Parathyroid adenoma (tissue), 2 donors: ENCODE measurements around the gene IKBKG.

Source experiments
- H2AFZ ChIP-seq: fragments of 300-600 bp; sonication (generic); one replicate; pipeline ENCODE4 v1.7.0; 2017; ENCODE audit warnings: antibody characterized with exemption, mild to moderate bottlenecking
- H3K27ac ChIP-seq: fragments of 300-600 bp; sonication (generic); one replicate; pipeline ENCODE4 v1.7.0; 2017
- H3K27me3 ChIP-seq: fragments of 300-600 bp; sonication (generic); one replicate; pipeline ENCODE4 v1.7.0; 2017; ENCODE audit warnings: low read length; ENCODE audit not compliant: control insufficient read depth, insufficient read depth
- H3K36me3 ChIP-seq: fragments of 300-600 bp; sonication (generic); one replicate; pipeline ENCODE4 v1.7.0; 2017; ENCODE audit warnings: low read length; ENCODE audit not compliant: control insufficient read depth, insufficient read depth
- H3K4me1 ChIP-seq: fragments of 300-600 bp; sonication (generic); one replicate; pipeline ENCODE4 v1.7.0; 2017; ENCODE audit warnings: control low read depth
- H3K4me2 ChIP-seq: fragments of 300-600 bp; sonication (generic); one replicate; pipeline ENCODE4 v1.7.0; 2017; ENCODE audit warnings: low read length
- H3K4me3 ChIP-seq: fragments of 300-600 bp; sonication (generic); one replicate; pipeline ENCODE4 v1.7.0; 2017; ENCODE audit warnings: low read depth, low read length
- H3K79me2 ChIP-seq: fragments of 300-600 bp; sonication (generic); one replicate; pipeline ENCODE4 v1.7.0; 2017; ENCODE audit warnings: control low read depth
- H3K9ac ChIP-seq: fragments of 300-600 bp; sonication (generic); one replicate; pipeline ENCODE4 v1.7.0; 2017; ENCODE audit warnings: mild to moderate bottlenecking
- H3K9me3 ChIP-seq: fragments of 300-600 bp; sonication (generic); one replicate; pipeline ENCODE4 v1.7.0; 2017; ENCODE audit warnings: low read length; ENCODE audit not compliant: control insufficient read depth
- TF ChIP-seq, protein P1 (sequence below): fragments of 300-600 bp; sonication (generic); IDR thresholded peaks from one replicate; pipeline ENCODE4 v1.7.0; 2017; ENCODE audit warnings: antibody characterized with exemption, mild to moderate bottlenecking
- donor health status: primary hyperparathyroidism.

Gene IKBKG

GRCh38 chrX:154540897-154541535, 6.4 kb upstream of the IKBKG start:
- Histone ChIP-seq H3K27ac (no peak overlapping the region), H3K79me2 (no peaks in the 10 kb centered on the region), H2AFZ (no peak overlapping the region), H3K4me2 (no peak overlapping the region), H3K9ac (no peak overlapping the region), H3K9me3 (no peaks in the 10 kb centered on the region), H3K36me3 (no peaks in the 10 kb centered on the region), H3K27me3 (no peaks in the 10 kb centered on the region), H3K4me1 (no peaks in the 10 kb centered on the region), H3K4me3 (no peak overlapping the region)
- TF ChIP-seq, protein P1, sequence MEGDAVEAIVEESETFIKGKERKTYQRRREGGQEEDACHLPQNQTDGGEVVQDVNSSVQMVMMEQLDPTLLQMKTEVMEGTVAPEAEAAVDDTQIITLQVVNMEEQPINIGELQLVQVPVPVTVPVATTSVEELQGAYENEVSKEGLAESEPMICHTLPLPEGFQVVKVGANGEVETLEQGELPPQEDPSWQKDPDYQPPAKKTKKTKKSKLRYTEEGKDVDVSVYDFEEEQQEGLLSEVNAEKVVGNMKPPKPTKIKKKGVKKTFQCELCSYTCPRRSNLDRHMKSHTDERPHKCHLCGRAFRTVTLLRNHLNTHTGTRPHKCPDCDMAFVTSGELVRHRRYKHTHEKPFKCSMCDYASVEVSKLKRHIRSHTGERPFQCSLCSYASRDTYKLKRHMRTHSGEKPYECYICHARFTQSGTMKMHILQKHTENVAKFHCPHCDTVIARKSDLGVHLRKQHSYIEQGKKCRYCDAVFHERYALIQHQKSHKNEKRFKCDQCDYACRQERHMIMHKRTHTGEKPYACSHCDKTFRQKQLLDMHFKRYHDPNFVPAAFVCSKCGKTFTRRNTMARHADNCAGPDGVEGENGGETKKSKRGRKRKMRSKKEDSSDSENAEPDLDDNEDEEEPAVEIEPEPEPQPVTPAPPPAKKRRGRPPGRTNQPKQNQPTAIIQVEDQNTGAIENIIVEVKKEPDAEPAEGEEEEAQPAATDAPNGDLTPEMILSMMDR = no peak

DNA sequence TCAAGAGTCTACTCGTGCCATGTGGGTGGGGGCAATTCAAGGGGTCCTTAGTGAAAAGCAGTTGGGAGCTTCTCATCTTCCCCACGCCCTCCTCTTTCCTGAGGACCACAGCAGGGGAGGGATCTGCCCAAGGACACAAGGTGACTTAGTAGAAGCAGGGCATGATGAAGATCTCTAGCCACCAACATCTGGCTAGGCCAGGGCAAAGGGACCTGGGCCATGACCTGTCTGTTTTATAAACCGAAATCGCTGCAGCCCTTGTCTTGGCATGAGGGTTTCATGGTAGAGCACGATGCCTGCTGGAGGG, 5.9 kb upstream of the IKBKG start:
- Histone ChIP-seq H3K9ac (no peak overlapping the region), H3K4me1 (no peaks in the 10 kb centered on the region), H3K4me3 (no peak overlapping the region), H3K79me2 (no peaks in the 10 kb centered on the region), H3K36me3 (no peaks in the 10 kb centered on the region), H3K27ac (no peak overlapping the region), H3K27me3 (no peaks in the 10 kb centered on the region), H3K4me2 (no peak overlapping the region), H2AFZ (no peak overlapping the region), H3K9me3 (no peaks in the 10 kb centered on the region)
- TF ChIP-seq, protein P1 = no peak

DNA sequence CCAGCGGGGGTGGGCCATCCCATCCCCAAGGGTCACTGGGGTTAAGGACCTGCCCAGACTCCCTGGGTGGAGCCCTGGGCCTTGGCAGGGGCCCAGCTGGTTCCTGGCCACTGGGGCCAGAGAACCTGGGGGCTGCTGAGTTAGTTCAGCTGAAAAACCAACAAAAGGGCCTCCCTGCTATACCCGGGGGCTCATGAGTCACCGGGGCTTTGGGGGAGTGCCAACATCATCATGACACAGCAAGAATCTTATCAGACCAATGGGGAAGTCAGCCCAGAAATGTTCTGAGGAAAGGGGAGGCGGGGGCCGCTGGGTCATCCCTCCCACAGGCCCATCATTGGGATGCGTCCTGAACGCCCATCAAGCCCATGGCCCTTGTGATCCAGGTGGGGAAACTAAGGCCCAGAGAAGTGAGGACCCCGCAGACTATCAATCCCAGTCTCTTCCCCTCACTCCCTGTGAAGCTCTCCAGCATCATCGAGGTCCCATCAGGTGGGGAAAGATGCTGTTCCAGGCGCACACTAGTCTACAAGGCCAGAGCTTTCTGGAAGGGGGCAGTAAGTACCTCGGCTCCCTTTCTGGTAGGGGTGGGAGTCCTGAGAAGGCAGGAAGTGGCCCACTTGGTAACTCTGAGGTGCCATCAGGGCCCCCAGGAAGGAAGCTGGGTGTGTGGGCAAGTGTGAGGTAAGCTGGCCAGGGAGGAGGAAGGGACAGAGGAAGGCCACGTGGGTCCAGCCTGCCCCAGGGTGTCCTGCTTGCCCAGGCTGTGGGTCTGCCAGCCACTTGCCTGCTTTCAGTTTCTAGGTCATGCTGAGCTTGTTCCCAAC, 5.3 kb upstream of the IKBKG start:
- Histone ChIP-seq H3K36me3 (no peaks in the 10 kb centered on the region), H3K27me3 (no peaks in the 10 kb centered on the region), H3K9me3 (no peaks in the 10 kb centered on the region), H3K4me1 (no peaks in the 10 kb centered on the region), H3K4me3 (no peak overlapping the region), H3K4me2 (no peak overlapping the region), H2AFZ (no peak overlapping the region), H3K79me2 (no peaks in the 10 kb centered on the region), H3K27ac (no peak overlapping the region), H3K9ac (no peak overlapping the region)
- TF ChIP-seq, protein P1 = no peak

- no peaks in the 10 kb centered on the region for H3K27me3 ChIP-seq
- no peaks in the 10 kb centered on the region for H3K9me3 ChIP-seq
- no peak overlapping the region for H3K9ac ChIP-seq
- H3K36me3 ChIP-seq = no peaks in the 10 kb centered on the region
- no peak overlapping the region for H2AFZ ChIP-seq
- no peaks in the 10 kb centered on the region for H3K79me2 ChIP-seq
- no peak overlapping the region for H3K27ac ChIP-seq
- H3K4me2 ChIP-seq = no peak overlapping the region
- TF ChIP-seq, protein P1 = no peak
- no peaks in the 10 kb centered on the region for H3K4me1 ChIP-seq
- no peak overlapping the region for H3K4me3 ChIP-seq
Measured at GRCh38 chrX:154542723-154543424, 4.5 kb upstream of the IKBKG start.
